ENCODE measurements around the gene WDR62. TPM values are rescaled to one million over a fixed set of nuclear protein-coding genes. Genes with fewer than 3 reads are reported as not detected.
A peak's percentile ranks its signal among the peaks of the same experiment; 100 is the strongest.

Gene WDR62
- total RNA-seq, 2 experiments from 2014 or later, result 2.0 to 2.6 TPM

GRCh38 chr19:36058481-36059179, 3.9 kb downstream of the WDR62 start:
- no peak overlapping the region for H3K4me3 ChIP-seq (ENCODE audit: low read length)
- POLR2A ChIA-PET, result no interaction called here
- Mint-ChIP-seq H3K27me3 (no peaks in the 10 kb centered on the region), H3K27ac (no peak overlapping the region), H3K4me3 (no peak overlapping the region), H3K4me1 (ENCODE audit: low read depth) (peaks cover 22% of the 10 kb centered on the region), H3K36me3 (ENCODE audit: low read depth) (peaks cover 11% of the 10 kb centered on the region), H3K9me3 (no peaks in the 10 kb centered on the region)
- no peak overlapping the region for H3K27ac ChIP-seq (ENCODE audit: low read depth in 1 of 2, low read length in 2 of 2)
- ATAC-seq (ENCODE audit: poor library complexity) (no peak), DNase-seq (no peak)
- CTCF ChIA-PET, result no interaction called here
- no peaks in the 10 kb centered on the region for H3K9me3 ChIP-seq (ENCODE audit: control insufficient read depth in 1 of 2, insufficient read depth in 1 of 2, low read length in 2 of 2)
- no peaks in the 10 kb centered on the region for H3K27me3 ChIP-seq (ENCODE audit: control insufficient read depth in 1 of 2, insufficient read depth in 2 of 2, low read length in 2 of 2)
- intact Hi-C loops (cut with DNase I, micrococcal nuclease), result loop anchor here in 1 of 2 experiments (5.0 kb wide), 1 partner anchor 281 kb away; the partner anchor contains the start of gene ARHGAP33
- TF ChIP-seq CTCF (IDR thresholded peaks at IDR 0.05), result no peak
- H3K36me3 ChIP-seq (ENCODE audit: insufficient read depth, low read length), result no peaks in the 10 kb centered on the region
- peaks cover 15% of the 10 kb centered on the region for H3K4me1 ChIP-seq (ENCODE audit: insufficient read depth, low read length)

GRCh38 chr19:36059180-36059910, 4.6 kb downstream of the WDR62 start:
- Histone ChIP-seq H3K4me3 (ENCODE audit: low read length) (no peak overlapping the region), H3K4me1 (ENCODE audit: insufficient read depth, low read length) (peaks cover 11% of the 10 kb centered on the region), H3K9me3 (ENCODE audit: control insufficient read depth in 1 of 2, insufficient read depth in 1 of 2, low read length in 2 of 2) (no peaks in the 10 kb centered on the region), H3K27ac (ENCODE audit: low read depth in 1 of 2, low read length in 2 of 2) (no peak overlapping the region), H3K27me3 (ENCODE audit: control insufficient read depth in 1 of 2, insufficient read depth in 2 of 2, low read length in 2 of 2) (no peaks in the 10 kb centered on the region), H3K36me3 (ENCODE audit: insufficient read depth, low read length) (no peaks in the 10 kb centered on the region)
- intact Hi-C loops (cut with DNase I, micrococcal nuclease), result loop anchor here in 1 of 2 experiments (5.0 kb wide), 1 partner anchor 282 kb away; the partner anchor contains the start of gene ARHGAP33
- POLR2A ChIA-PET, result no interaction called here
- ATAC-seq (ENCODE audit: poor library complexity) (no peak), DNase-seq (no peak)
- peaks cover 15% of the 10 kb centered on the region for H3K4me1 Mint-ChIP-seq (ENCODE audit: low read depth)
- no peak overlapping the region for H3K4me3 Mint-ChIP-seq
- H3K36me3 Mint-ChIP-seq (ENCODE audit: low read depth), result peaks cover 3% of the 10 kb centered on the region
- no peak overlapping the region for H3K27ac Mint-ChIP-seq
- H3K9me3 Mint-ChIP-seq, result no peaks in the 10 kb centered on the region
- no peak for TF ChIP-seq CTCF (IDR thresholded peaks at IDR 0.05)
- no peaks in the 10 kb centered on the region for H3K27me3 Mint-ChIP-seq
- CTCF ChIA-PET, result no interaction called here

- H3K27ac Mint-ChIP-seq, result no peak overlapping the region
These were observed 5.7 kb downstream of the WDR62 start for GRCh38 chr19:36060430-36060829.

More at GRCh38 chr19:36060430-36060829, 5.7 kb downstream of the WDR62 start:
- Mint-ChIP-seq H3K4me1 (ENCODE audit: low read depth) (peaks cover 7% of the 10 kb centered on the region), H3K4me3 (no peak overlapping the region), H3K27me3 (no peaks in the 10 kb centered on the region), H3K36me3 (ENCODE audit: low read depth) (no peaks in the 10 kb centered on the region), H3K9me3 (no peaks in the 10 kb centered on the region)
- CTCF ChIA-PET, result no interaction called here
- Histone ChIP-seq H3K4me3 (ENCODE audit: low read length) (no peak overlapping the region), H3K4me1 (ENCODE audit: insufficient read depth, low read length) (peaks cover 4% of the 10 kb centered on the region), H3K27me3 (ENCODE audit: control insufficient read depth in 1 of 2, insufficient read depth in 2 of 2, low read length in 2 of 2) (no peaks in the 10 kb centered on the region), H3K27ac (ENCODE audit: low read depth in 1 of 2, low read length in 2 of 2) (no peak overlapping the region), H3K9me3 (ENCODE audit: control insufficient read depth in 1 of 2, insufficient read depth in 1 of 2, low read length in 2 of 2) (no peaks in the 10 kb centered on the region), H3K36me3 (ENCODE audit: insufficient read depth, low read length) (no peaks in the 10 kb centered on the region)
- ATAC-seq (ENCODE audit: poor library complexity), result no peak
- TF ChIP-seq CTCF (IDR thresholded peaks at IDR 0.05), result no peak
- intact Hi-C loops (cut with DNase I, micrococcal nuclease), result loop anchor here in 1 of 2 experiments (2.0 kb wide), 1 partner anchor 112 kb away; no protein-coding TSS in a partner anchor
- POLR2A ChIA-PET, result no interaction called here
- peak in 5 of 14 experiments; percentile 10 to 48 (median 23) for DNase-seq

Measured in CD4-positive, alpha-beta T cell (primary cell).